ENCODE results near the gene TNXB.
"Not testable (repeated sequence)": the region's sequence is repeated elsewhere in the genome, so short reads cannot be mapped to it uniquely, and the experiment has no call there.

TNXB gene

GRCh38 chr6:32040299-32041049 lies 68.7 kb downstream of the TNXB start:
- DNase-seq (ENCODE audit: low read depth in 2 of 2), result not testable (repeated sequence)

- DNase-seq (ENCODE audit: low read depth in 2 of 2), result not testable (repeated sequence)
Measured at GRCh38 chr6:32039321-32040274, 69.5 kb downstream of the TNXB start.

GRCh38 chr6:32038878-32039277 lies 70.3 kb downstream of the TNXB start:
- not testable (repeated sequence) for DNase-seq (ENCODE audit: low read depth in 2 of 2)

DNA sequence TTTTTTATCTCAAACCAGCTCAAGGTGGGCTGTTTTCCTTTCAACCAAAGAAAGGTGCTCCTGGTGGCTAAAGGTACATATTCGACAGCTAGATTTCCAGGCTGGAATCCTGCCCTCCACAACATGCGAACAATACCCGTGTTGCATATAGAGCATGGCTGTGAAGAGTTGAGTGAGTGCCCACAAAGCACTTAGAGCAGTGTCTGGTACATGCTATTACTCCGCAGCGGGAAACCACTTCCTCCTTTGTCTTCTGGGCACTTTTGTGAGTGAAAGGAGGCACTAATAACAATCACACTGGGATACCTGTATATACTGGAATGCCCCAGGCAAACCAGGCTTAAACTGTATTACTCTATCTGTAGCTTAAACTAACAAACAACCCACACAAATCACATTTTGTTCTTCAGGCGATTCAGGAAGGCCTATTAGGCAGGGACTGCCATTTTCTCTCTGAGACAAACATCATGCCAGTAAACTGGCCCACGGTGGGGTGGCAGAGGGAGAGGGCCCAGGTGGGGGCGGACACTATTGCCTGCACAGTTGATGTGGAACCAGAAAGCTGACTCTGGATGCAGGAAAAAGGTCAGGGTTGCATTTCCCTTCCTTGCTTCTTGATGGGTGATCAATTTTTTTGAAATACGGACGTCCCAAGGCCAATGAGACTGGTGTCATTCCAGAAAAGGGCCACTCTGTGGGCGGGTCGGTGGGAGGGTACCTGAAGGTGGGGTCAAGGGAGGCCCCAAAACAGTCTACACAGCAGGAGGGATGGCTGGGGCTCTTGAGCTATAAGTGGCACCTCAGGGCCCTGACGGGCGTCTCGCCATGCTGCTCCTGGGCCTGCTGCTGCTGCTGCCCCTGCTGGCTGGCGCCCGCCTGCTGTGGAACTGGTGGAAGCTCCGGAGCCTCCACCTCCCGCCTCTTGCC lies 71.3 kb downstream of the TNXB start, which contains the start of gene CYP21A2:
CYP21A2 (plus strand) TSS at position 818 of the 927 bp plus-strand sequence; CDS start at position 826, 8 bp downstream.
- not testable (repeated sequence) for DNase-seq (ENCODE audit: low read depth in 2 of 2)

DNA sequence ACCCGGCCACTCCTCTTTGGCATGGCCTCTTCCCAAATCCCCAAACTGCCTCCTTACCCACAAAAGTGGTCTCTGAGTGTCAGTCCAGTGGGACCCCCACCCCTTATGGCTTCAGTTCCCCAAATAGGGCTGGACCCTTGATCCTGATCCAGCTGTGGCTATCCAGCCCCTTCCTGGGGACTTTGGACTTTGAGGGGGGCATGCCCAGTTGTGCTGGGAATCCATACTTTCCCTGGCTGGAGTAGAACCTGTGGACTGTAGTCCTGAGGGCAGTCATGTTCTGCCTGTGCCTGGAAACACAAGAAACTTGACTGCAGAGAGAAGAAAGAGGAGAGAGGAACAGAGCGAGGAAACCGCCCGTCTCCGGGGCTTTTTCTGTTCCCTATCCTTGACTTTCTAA lies 72.0 kb downstream of the TNXB start:
- DNase-seq (ENCODE audit: low read depth in 2 of 2), result not testable (repeated sequence)

GRCh38 chr6:32035283-32036013 lies 73.7 kb downstream of the TNXB start:
- not testable (repeated sequence) for DNase-seq (ENCODE audit: low read depth in 2 of 2)

DNA sequence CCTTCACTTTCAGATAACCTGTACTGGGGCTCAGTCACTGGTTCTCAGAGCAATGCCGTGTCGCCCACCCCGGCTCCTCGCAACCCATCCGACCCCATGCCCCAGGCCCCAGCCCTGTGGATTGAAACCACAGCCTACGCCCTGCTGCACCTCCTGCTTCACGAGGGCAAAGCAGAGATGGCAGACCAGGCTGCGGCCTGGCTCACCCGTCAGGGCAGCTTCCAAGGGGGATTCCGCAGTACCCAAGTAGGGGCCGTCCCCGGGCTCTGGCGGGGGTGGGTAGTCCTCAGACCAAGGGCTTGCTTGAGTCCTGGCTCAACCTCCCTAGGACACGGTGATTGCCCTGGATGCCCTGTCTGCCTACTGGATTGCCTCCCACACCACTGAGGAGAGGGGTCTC lies 79.6 kb downstream of the TNXB start:
- DNase-seq (ENCODE audit: low read depth in 2 of 2), result not testable (repeated sequence)

GRCh38 chr6:32028631-32029030 lies 80.5 kb downstream of the TNXB start:
- DNase-seq (ENCODE audit: low read depth in 2 of 2), result not testable (repeated sequence)

DNA sequence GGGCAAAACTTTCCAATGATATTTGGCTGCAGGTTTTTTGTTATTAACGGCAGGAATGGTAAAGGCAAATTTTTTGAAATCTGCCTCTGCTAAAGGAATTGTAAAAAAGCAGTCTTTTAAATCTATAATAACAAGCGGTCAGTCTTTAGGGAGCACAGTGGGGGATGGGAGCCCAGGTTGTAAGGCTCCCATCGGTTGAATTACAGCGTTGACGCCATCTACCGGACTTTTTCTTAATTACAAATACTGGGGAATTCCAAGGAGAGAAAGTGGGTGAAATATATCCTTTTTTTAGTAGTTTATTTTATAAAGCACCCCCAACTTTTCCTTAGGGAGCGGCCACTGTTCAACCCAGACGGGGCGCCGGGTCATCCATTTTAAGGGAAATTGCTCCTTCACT lies 87.0 kb downstream of the TNXB start:
- not testable (repeated sequence) for DNase-seq (ENCODE audit: low read depth in 2 of 2)

- DNase-seq (ENCODE audit: low read depth in 2 of 2), result not testable (repeated sequence)
Measured at GRCh38 chr6:32014547-32014946, 94.6 kb downstream of the TNXB start, which contains the start of gene C4B. C4B (plus strand) TSS chr6:32014795; CDS start chr6:32014846, 51 bp downstream.

- not testable (repeated sequence) for DNase-seq (ENCODE audit: low read depth in 2 of 2)
Measured at GRCh38 chr6:32013738-32014137, 95.4 kb downstream of the TNXB start.

GRCh38 chr6:32012941-32013617 lies 96.1 kb downstream of the TNXB start:
- not testable (repeated sequence) for DNase-seq (ENCODE audit: low read depth in 2 of 2)

- DNase-seq (ENCODE audit: low read depth in 2 of 2), result not testable (repeated sequence)
Measured at GRCh38 chr6:32010856-32011530, 98.1 kb downstream of the TNXB start.

GRCh38 chr6:32009537-32009936 lies 99.6 kb downstream of the TNXB start:
- DNase-seq (ENCODE audit: low read depth in 2 of 2), result not testable (repeated sequence)

- not testable (repeated sequence) for DNase-seq (ENCODE audit: low read depth in 2 of 2)
Measured at GRCh38 chr6:32008616-32009015, 100.5 kb downstream of the TNXB start.

DNA sequence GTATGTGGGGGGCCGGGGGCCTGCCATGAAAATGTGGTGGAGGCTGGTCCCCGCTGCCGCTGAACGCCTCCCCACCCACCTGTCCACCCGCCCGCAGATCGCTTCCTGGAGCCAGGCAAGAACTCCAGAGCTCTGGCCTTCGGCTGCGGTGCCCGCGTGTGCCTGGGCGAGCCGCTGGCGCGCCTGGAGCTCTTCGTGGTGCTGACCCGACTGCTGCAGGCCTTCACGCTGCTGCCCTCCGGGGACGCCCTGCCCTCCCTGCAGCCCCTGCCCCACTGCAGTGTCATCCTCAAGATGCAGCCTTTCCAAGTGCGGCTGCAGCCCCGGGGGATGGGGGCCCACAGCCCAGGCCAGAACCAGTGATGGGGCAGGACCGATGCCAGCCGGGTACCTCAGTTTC lies 101.1 kb downstream of the TNXB start:
- DNase-seq (ENCODE audit: low read depth in 2 of 2), result not testable (repeated sequence)

DNA sequence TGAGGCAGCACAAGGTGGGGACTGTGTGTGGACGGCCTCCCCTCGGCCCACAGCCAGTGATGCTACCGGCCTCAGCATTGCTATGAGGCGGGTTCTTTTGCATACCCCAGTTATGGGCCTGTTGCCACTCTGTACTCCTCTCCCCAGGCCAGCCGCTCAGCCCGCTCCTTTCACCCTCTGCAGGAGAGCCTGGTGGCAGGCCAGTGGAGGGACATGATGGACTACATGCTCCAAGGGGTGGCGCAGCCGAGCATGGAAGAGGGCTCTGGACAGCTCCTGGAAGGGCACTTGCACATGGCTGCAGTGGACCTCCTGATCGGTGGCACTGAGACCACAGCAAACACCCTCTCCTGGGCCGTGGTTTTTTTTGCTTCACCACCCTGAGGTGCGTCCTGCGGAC lies 102.1 kb downstream of the TNXB start:
- not testable (repeated sequence) for DNase-seq (ENCODE audit: low read depth in 2 of 2)

GRCh38 chr6:32005991-32006529 lies 103.1 kb downstream of the TNXB start:
- DNase-seq (ENCODE audit: low read depth in 2 of 2), result not testable (repeated sequence)

- DNase-seq (ENCODE audit: low read depth in 2 of 2), result not testable (repeated sequence)
Measured at GRCh38 chr6:32005538-32005880, 103.6 kb downstream of the TNXB start.

All from stimulated activated CD8-positive, alpha-beta memory T cell treated with anti-CD3 and anti-CD28 coated beads, Interleukin-15, amount 100 ng/mL, for 48 hours (primary cell).